Jurkat, Clone E6-1 (cell line): ENCODE measurements around the gene TACC2.
A peak's percentile ranks its signal among the peaks of the same experiment; 100 is the strongest.

ENCODE experiments used
- DNase-seq: peaks from one replicate; pipeline ENCODE4 v3.0.0-alpha.2; 2011; ENCODE audit warnings: low read depth, low spot score
- H3K4me3 ChIP-seq: 2 replicates; pipeline ENCODE4 v1.5.1; 2011; ENCODE audit warnings: mild to moderate bottlenecking, low read length, control low read depth, moderate library complexity

The TACC2 gene

DNA sequence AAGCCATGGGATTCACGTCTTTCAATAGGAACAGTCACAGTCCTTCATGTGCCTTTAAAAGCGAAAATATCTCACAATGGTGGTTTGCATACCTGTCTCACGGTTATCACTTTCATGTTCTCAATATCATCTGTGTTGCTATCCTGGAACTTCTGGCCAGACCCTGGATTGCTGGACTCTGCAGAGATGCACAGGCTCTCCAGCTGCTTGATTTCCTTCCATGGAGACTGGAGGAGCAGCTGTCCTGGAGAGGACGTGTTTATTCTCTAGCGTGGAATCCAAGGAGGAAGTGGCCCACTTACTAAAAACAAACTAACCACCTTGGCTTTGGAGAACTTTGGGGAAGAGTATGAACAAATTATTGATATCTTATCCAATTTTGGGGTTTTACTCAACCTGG is 298.6 kb downstream of the TACC2 start:
- no peak for DNase-seq
- no peak overlapping the region for H3K4me3 ChIP-seq

DNA sequence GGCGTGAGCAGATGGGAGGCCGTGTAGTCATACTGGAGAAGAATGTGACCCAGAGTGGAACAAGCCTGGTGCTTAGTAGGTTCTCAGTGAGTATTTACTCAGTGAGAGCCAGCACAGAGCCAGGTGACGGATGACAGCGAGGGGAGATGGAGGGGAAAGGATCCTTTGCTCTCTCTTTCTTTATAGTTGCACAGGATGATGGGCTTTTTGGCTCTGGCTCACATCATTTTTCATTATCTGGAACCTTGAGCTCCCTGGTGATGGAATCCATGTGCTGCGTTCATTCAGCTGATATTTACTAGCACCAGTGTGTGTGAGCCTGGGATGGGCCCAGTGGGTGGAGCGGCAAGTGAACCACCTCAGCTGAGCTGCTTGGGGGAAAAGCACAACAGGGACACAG is 299.3 kb downstream of the TACC2 start:
- DNase-seq: no peak

DNA sequence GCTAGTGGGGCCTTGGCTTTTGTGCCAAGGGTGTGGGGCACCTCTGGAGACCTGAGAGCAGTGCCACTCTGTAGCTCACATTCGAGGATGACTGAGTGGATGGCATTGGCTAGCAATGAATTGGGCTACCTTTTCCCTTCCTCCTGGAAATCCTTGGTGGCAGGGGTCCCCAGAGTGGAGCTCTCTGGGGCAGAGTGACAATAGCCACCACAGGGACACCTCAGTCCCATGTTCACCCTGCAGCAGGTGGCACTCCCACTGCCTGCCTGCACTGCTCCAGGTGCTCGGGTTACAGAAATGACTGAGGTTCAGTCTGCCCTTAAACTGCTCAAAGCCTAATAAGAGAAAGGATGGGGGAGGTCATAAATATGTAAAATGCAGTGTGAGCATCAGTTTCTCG is 300.0 kb downstream of the TACC2 start:
- no peak overlapping the region for H3K4me3 ChIP-seq

More for the DNA sequence above, 299.3 kb downstream of the TACC2 start:
- no peak overlapping the region for H3K4me3 ChIP-seq

DNA sequence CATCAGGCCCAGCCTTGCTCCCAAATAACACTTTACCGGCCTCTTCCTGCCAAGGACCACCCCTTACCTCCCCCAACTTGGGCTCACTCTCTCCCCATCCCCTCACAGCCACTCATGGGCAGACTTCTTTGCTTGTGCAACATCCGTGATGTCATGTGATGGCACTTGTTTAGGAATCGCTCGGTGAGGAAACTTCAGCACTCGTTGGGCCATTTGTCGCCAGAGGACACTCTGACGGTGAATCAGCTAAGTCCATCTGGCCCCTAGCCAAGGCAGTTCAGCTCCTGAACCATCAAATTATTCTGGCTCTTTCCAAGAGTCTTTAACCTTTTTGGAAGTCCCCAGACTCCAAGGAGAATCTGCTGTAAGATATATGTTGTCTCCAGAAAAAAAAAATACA is 301.4 kb downstream of the TACC2 start:
- no peak overlapping the region for H3K4me3 ChIP-seq
- DNase-seq: no peak

More for the DNA sequence above, 300.0 kb downstream of the TACC2 start:
- DNase-seq: no peak

DNA sequence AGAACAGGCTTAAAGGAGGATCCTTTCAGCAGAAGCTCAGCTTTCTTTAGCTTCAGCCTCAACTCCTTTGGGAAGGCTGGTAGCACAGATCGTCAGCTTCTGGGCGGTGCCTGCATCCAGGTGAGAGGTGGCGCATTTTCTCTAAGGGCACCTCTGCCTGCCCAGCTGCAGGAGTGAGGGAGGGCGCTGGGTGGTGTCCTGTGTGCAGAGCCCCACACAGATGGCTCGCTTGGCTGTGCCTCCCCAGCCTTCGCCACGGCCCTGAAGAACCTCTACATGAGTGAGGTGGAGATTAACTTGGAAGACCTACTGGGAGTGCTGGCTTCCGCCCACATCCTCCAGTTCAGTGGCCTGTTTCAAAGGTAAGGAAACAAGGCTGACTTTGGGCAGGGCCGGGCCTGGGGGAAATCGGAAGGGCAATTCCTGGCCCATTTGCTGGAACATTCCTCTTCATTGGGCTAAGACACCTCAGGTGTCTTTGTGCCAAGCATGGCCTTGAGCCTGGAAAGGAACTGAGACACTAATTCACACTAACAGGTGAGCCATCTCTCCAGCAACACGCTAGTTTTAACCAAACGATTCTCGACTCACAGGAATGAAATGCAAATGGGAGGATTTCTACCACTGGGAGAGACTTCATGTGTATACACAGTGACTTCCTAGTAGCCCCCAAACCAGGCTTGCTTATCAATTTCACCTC is 302.0 kb downstream of the TACC2 start:
- no peak overlapping the region for H3K4me3 ChIP-seq
- DNase-seq: no peak

DNA sequence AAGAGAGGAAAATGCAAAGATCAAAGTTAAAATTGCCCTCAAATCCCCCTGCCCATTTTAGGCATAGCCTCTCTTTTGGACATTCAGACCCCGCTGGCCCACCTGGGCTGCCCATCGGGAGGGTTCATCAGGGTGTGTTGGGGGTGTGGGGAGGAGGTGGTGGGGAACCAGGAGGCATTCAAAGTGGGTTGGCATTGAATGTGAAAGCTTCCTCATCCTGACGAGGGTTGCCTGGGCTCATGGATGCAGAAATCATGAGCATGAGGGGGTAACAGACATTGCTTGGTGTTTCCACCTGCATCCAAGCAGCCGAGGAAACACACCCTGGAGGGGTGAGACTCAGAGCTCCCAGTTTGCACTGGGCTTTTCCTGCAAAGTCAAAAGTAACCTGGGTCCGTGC is 302.8 kb downstream of the TACC2 start:
- H3K4me3 ChIP-seq: no peak overlapping the region
- no peak for DNase-seq

DNA sequence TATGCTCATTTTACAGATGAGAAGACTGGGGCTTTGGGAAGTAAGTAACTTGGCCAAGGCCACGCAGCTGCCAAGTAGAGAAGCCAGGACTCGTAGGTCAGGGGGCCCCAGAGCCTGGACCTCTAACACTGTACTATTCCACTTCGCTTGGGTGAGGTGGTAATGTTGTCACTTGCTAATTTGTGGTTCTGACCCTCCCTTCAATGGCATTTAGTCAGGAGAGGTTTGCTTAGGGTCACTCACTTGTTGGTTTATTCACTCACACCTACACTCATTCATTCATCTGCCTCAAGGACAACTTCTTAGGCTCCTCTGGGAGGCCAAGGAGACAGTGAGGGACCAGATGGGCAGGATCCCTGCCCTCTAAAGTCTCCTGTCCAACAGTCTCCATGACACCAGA is 303.4 kb downstream of the TACC2 start:
- no peak overlapping the region for H3K4me3 ChIP-seq
- DNase-seq: no peak

DNA sequence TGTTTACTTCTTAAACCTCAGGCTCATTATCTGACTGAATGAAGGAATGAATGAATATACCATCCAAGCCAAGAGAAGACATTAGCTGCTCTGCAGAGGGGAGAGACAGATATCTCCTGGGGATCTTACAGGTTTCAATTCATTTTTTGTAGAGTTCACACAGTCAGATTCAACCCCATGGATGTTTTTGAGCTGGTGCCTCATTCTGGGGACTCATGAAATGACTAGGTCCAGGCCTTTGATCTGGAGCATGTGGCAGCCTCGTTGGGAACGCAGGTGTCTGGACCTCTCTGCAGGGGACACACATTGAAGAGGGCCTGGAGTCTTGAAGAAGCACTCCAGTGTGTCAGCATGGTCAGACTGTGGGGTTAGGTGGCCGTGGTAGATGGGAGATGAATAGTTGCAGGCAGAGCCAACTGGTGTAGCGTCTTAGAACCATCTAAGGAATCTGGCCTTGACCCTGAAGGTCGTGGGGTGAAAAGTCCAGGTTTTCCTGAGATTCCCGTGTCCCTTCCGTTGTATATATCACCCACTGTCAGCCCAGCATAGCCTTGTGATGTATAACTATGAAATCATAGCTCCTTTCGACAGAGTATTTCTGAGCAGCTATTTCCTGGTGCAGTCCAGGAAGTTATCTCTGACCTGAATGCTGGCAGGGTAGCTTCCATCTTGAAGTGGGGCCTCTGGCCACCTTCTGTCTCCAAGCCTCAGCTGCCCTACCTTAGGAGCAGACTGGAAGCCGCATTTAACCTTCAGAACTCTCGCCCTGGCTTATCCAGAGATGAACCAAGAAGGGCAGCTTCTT is 304.4 kb downstream of the TACC2 start:
- DNase-seq: no peak

DNA sequence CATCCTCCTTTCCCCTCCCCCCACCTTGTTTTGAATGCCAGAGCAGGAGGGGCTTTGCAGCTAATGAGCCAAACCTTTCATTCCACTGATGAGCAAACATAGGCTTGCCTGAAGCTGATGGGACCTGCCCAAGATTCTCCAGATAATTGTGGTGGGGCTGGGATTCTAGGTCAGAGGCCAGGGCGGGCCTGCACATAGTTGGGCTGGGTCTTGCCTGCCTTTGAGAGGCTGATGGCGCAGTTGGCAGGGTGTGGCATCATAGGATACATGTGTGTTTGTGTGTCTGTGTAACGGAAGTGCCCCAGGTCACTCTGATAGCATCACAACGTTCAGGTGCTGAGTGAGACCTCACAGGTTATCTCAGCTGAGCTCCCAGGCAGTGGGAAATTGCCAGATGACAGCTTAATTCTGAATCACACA is 305.0 kb downstream of the TACC2 start:
- DNase-seq: no peak
- no peak overlapping the region for H3K4me3 ChIP-seq

More for the DNA sequence above, 304.4 kb downstream of the TACC2 start:
- no peak overlapping the region for H3K4me3 ChIP-seq

DNA sequence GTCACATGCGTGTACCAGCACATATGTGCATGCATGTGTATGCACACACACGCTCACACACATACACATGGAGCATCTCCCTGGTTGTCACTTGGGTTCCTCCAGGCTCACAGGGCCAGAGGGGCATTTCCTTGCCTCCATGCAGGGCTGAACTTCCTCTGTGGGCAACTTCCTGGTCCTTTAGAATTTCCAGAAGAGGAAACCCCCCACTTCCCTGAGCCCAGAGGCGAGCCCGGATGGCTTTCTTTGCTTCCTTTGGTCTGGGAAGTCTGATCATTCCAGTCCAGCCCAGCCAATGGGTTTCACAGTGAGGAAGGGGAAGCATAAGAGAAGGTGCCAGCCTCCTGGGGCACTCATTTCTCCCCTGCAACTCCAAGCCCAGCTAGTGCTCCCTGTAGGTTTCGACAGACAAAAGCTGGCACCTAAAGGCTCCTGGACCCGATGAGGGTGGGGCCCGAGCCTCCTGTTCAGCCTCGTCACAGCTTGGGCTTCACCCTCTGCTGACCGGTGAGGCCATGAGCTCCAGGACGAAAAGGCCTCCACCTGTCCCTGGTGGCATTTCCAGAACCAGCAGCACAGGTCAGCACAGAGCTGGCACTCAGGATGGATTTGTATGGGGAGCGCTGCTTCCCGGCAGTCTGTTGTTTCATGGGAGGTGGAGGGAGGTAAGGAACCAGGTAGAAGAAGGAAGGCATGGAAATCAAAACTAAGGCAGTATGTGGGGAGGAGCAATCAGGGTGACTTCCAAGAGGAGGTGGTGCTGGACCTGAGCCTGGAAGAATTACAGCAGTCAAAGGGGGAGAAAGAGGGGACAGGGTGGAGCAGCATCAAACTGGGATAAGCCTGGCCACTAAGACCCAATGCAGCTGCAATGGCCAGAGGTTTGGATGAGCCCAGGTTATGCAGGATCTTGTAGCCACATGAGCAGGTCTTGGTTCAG is 305.8 kb downstream of the TACC2 start:
- no peak for DNase-seq
- H3K4me3 ChIP-seq: no peak overlapping the region

DNA sequence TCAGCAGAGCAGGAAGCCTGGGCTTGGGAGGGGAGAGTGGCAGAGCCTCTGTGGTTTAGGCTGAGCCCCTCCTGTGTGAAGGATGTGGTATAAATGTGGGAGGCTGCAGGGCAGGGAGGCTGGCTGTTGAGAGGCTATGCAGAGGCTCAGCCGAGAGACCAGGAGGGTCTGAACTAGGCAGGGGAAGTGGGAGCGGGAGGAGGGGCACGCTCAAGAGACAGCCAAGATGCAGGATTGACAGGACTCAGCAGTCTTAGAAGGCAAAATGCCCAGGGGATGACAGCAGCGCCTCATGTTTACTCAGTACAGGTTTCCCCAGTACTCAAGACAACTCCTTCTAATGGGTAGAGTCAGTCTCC is 306.5 kb downstream of the TACC2 start:
- peak; percentile 83 for DNase-seq
- no peak overlapping the region for H3K4me3 ChIP-seq

DNA sequence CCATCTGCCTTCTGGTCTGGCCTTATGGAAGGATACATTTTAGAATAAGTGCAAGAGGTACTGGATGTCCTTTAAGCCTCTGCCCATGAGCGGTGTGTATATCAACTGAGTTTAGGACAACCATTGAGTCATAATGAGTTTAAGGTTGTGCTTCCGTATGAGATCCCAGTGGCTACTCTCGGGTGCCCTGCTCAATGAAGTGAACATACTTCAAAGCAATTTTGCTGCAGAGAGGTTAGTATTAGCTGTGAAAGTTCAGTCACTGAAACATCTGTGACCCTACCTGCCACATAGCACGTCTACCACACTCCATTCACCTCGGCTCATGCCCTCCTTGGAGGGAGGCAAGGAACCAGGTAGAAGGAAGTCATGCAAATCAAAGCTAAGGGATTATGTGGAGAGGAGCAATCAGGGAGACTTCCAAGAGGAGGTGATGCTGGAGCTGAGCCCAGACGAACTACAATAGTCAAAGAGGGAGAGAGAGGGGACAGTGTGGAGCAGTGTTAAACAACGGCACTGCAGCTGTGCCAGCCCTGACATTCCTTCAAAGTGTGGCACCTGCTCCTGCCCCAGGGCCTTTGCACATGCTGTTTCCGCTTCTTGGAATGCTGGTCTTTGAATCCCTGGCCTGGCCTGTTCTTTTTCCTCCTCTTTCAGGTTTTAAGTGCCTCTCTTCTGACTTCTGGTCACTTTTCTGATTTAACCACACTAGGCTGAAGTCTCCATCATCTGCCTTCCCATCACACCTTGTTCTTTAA is 307.6 kb downstream of the TACC2 start:
- DNase-seq: no peak
- H3K4me3 ChIP-seq: no peak overlapping the region

DNA sequence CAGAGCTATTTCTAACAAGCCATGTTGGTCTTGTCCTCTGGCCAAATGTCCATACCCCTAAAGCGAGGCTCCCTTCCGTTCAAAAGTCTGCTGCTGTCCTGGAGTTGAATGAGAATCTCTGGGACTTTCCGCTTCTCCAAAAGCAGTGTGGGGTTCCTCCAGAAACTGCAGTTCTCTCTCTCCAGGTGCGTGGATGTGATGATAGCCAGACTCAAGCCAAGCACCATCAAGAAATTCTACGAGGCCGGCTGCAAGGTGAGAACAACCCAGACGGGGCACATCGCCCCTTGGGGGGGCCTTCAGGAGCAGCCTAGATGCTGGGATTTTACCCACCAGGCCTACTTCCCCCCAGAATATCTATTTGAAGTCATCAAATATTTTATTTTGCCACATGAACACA is 308.6 kb downstream of the TACC2 start:
- DNase-seq: no peak
- H3K4me3 ChIP-seq: no peak overlapping the region

DNA sequence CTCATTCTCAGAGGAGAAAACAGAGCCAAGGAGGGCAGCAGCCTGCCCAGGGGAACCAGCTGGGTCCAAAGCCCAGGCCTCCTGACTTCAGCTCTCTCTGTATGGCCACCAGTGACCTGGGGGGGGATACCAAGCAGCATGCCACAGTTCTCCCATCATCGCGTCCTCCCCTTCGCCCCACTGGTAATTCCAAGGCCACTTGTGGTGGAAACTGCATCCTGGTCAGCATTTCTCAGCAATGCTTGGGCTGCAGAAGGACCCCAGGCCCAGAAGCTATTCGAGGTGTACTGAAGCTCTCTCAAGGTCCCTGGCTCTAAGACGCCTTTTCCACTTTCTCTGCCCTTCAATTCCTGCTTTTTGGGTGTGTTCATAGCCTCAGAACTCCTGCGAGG is 309.2 kb downstream of the TACC2 start:
- H3K4me3 ChIP-seq: no peak overlapping the region
- no peak for DNase-seq

DNA sequence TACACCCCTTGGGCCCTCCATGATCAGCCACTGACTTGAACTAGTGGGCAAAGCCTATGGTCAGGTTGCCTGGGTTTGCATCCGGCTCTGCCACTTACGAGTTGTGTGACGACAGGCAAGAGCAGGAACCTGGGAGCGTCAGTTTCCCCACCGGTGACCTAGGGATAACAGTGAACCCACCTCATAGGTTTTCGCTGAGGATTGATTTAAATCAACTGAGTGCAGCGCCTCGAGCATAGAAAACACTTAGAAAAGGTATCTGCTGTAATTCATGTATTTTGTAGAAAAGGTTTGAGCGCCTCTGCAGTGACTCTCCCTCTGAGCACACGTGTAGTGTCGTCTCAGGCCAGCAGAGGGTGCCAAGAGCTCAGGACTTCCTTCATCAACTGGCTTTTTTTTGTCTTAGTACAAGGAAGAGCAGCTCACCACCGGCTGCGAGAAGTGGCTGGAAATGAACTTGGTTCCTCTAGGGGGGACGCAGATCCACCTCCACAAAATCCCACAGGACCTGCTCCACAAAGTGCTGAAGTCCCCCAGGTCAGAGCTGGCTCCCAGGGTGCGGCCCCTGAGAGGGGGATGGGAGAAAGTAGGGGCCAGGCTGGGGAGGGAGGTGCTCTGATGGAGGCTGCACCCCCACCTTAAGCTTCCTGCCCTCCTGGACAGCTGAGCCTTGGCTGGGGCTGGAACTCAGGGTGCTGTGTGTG is 309.8 kb downstream of the TACC2 start:
- peak overlapping the region; percentile 43 for H3K4me3 ChIP-seq

DNA sequence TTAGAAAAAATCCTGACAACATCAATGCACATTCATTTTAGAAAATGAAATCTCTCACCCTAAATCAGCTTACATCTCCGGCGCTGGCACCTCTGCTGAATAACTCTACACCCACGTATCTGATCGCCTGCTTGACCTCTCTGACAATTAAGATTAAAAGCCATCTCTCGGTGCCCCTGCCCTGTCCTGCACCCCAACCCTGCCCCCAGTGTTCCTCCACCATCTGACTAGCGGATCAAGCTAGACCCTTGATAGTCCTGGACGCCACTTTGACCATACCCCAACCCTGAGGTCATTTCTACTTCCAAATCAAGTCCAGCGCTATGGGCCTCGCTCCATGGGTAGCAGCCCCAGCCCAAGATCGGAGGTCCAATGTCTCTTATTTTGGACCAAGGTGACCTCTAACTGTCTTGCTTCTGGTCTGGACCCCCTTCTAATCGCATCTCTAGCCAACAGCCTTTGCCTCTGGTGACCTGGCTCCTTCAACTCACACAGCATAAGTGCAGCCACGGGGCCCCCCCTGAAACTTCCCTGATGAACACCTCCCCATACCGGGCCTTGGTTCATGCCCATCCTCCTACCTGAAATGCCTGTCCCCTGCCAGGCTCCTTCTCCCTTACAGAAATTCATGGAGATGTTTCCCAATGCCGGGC is 310.6 kb downstream of the TACC2 start:
- no peak overlapping the region for H3K4me3 ChIP-seq
- no peak for DNase-seq

More for the DNA sequence above, 309.8 kb downstream of the TACC2 start:
- DNase-seq: peak; percentile 76

DNA sequence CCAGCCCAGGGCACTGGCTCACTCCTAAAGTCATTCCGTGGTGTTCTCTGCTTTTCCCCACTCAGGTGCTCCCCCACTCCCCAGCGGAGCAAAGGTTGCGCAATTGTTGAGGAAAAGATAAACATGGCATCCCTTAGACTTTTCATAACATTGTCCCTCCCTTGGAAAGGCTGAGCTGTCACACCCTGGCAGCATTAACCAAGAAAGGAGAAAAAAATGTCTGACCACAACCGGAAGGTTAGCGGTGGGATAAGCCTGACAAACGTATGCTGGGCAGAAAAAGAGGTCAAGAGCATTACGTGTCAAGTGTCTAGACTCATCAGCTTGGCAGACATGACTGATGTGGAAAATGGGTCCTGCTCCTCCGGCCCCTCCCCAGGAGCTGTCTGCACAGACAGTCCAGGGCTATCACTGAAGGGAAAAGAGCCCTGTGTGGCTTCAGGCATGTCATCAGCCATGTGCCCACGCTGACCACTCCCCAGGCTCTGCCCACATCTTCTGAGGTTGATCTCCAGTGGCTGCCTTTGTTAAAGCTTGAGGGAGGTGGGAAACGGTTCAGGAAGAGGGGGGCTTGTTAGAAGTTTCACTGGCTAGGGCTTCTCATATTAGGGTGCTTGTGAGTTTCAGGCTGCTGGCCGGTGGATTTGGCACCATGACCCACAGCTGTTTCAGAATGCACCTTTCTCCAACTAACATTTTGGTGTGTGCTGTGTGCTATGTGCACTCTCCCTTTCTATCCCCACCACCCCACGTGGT is 312.3 kb downstream of the TACC2 start:
- no peak overlapping the region for H3K4me3 ChIP-seq
- no peak for DNase-seq
